ENCODE data around the gene SCRN3. TPM values are rescaled to one million over a fixed set of nuclear protein-coding genes. Genes with fewer than 3 reads are reported as not detected.

SCRN3 gene
- total and polyA plus RNA-seq, 2 of the 4 experiments (the other 2 are of a cell fraction) = 9.9 to 11.4 TPM

GRCh38 chr2:174365571-174365970, 30.0 kb upstream of the SCRN3 start:
- no peak overlapping the region for H3K27ac ChIP-seq (ENCODE audit: insufficient read depth, low read length)
- no peak overlapping the region for H4K8ac ChIP-seq (ENCODE audit: low read depth in 2 of 2, low read length in 2 of 2)
- no peak overlapping the region for H3K14ac ChIP-seq (replicated peaks; ENCODE audit: low read depth, low read length)
- TF ChIP-seq SMC3 (IDR thresholded peaks at IDR 0.05; ENCODE audit: low read depth, low read length) (no peak), RCOR1 (IDR thresholded peaks at IDR 0.05; ENCODE audit: insufficient replicate concordance, low read length) (no peak), MXI1 (IDR thresholded peaks at IDR 0.05; ENCODE audit: borderline replicate concordance, low read depth, low read length) (no peak), FOS (IDR thresholded peaks at IDR 0.05; ENCODE audit: low read depth, low read length) (no peak), BHLHE40 (IDR thresholded peaks at IDR 0.05; ENCODE audit: low read depth, low read length) (no peak), RFX5 (IDR thresholded peaks at IDR 0.05; ENCODE audit: low read depth, low read length) (no peak), RAD21 (IDR thresholded peaks at IDR 0.05; ENCODE audit: low read length) (no peak), CEBPB (IDR thresholded peaks at IDR 0.05; ENCODE audit: low read depth, low read length) (no peak)
- TF ChIP-seq, protein P1, sequence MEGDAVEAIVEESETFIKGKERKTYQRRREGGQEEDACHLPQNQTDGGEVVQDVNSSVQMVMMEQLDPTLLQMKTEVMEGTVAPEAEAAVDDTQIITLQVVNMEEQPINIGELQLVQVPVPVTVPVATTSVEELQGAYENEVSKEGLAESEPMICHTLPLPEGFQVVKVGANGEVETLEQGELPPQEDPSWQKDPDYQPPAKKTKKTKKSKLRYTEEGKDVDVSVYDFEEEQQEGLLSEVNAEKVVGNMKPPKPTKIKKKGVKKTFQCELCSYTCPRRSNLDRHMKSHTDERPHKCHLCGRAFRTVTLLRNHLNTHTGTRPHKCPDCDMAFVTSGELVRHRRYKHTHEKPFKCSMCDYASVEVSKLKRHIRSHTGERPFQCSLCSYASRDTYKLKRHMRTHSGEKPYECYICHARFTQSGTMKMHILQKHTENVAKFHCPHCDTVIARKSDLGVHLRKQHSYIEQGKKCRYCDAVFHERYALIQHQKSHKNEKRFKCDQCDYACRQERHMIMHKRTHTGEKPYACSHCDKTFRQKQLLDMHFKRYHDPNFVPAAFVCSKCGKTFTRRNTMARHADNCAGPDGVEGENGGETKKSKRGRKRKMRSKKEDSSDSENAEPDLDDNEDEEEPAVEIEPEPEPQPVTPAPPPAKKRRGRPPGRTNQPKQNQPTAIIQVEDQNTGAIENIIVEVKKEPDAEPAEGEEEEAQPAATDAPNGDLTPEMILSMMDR (conservative IDR thresholded peaks at IDR 0.05; ENCODE audit: low read depth, low read length) = no peak
- TF ChIP-seq, protein P2, sequence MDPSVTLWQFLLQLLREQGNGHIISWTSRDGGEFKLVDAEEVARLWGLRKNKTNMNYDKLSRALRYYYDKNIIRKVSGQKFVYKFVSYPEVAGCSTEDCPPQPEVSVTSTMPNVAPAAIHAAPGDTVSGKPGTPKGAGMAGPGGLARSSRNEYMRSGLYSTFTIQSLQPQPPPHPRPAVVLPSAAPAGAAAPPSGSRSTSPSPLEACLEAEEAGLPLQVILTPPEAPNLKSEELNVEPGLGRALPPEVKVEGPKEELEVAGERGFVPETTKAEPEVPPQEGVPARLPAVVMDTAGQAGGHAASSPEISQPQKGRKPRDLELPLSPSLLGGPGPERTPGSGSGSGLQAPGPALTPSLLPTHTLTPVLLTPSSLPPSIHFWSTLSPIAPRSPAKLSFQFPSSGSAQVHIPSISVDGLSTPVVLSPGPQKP (IDR thresholded peaks at IDR 0.05; ENCODE audit: borderline replicate concordance, low read depth, low read length) = no peak
- no peaks in the 10 kb centered on the region for H3K27me3 ChIP-seq (ENCODE audit: control insufficient read depth, insufficient read depth, low read length)
- H3K9ac ChIP-seq (ENCODE audit: low read depth, low read length) = no peak overlapping the region
- no peak overlapping the region for H4K5ac ChIP-seq (ENCODE audit: low read depth, low read length)
- H2BK5ac ChIP-seq (ENCODE audit: low read depth, low read length, poor library complexity, severe bottlenecking) = no peak overlapping the region
- intact Hi-C loops (cut with micrococcal nuclease) = no loop called here
- H3K4me3 ChIP-seq (ENCODE audit: insufficient read depth, low read depth, low read length) = no peak overlapping the region
- H3K79me1 ChIP-seq (ENCODE audit: low read depth in 1 of 2, low read length in 2 of 2) = peaks cover 0 to 3% of the 10 kb centered on the region in 2 experiments; a peak in 2 of 4 replicates
- WGBS, 2 experiments (ENCODE audit: extremely low coverage in 2 of 2, insufficient read length in 1 of 2) = no CpG with 5 or more reads among the region's 2 CpGs
- no peak overlapping the region for H3K4me2 ChIP-seq (ENCODE audit: low read depth, low read length)
- H3K18ac ChIP-seq (ENCODE audit: low read depth, low read length) = no peak overlapping the region
- no peak overlapping the region for H4K91ac ChIP-seq (ENCODE audit: insufficient read depth, low read depth, low read length)
- no peaks in the 10 kb centered on the region for H3K4me1 ChIP-seq (ENCODE audit: control insufficient read depth, insufficient read depth, low read length)
- H2BK120ac ChIP-seq (ENCODE audit: low read depth, low read length) = no peak overlapping the region
- in situ Hi-C loops (cut with MboI; ENCODE audit: low sequenced_read_pairs) = no loop called here
- ChIA-PET POLR2A (ENCODE audit: unreplicated experiment) (no interaction called here), CTCF (no interaction called here)
- no peak overlapping the region for H3K56ac ChIP-seq (ENCODE audit: extremely low read depth, insufficient read depth, low read length)
- ATAC-seq (ENCODE audit: low read depth) (no peak), DNase-seq (no peak)
- no peak overlapping the region for H2BK20ac ChIP-seq (ENCODE audit: low read depth, low read length)
- dilution Hi-C loops (cut with HindIII; ENCODE audit: low sequenced_read_pairs, unreplicated experiment) = no loop called here
- H2AK5ac ChIP-seq (ENCODE audit: low read depth, low read length) = no peak overlapping the region
- no peak overlapping the region for H2BK15ac ChIP-seq (ENCODE audit: low read depth, low read length)
- H2AK9ac ChIP-seq (replicated peaks; ENCODE audit: low read depth, low read length, poor library complexity) = no peak overlapping the region
- peaks cover 19% of the 10 kb centered on the region for H3K36me3 ChIP-seq (ENCODE audit: control insufficient read depth, insufficient read depth, low read length)
- no peaks in the 10 kb centered on the region for H3K9me1 ChIP-seq (ENCODE audit: insufficient read depth, low read length)
- no peaks in the 10 kb centered on the region for H4K20me1 ChIP-seq (ENCODE audit: insufficient read depth, low read length)
- H3K4ac ChIP-seq (ENCODE audit: low read depth, low read length) = no peak overlapping the region
- BruUV-seq (replicated peaks) = no TSS peak
- H2AFZ ChIP-seq (replicated peaks; ENCODE audit: low read length, poor library complexity) = no peak overlapping the region
- no peak overlapping the region for H3K23ac ChIP-seq (ENCODE audit: low read depth, low read length)
- no peaks in the 10 kb centered on the region; the same call in 1 of the 2 replicates for H3K9me3 ChIP-seq (ENCODE audit: control insufficient read depth, insufficient read depth, low read length)

Measured in IMR-90 (cell line).